C1 segment of cervical spinal cord (tissue), 14 donors: ENCODE results near the gene ADGRB2.

ENCODE experiments used
- DNase-seq, 14 donors: peaks; one replicate each; lab custom pipeline; 2025; lab: John Stamatoyannopoulos, UW

ADGRB2 gene

DNA sequence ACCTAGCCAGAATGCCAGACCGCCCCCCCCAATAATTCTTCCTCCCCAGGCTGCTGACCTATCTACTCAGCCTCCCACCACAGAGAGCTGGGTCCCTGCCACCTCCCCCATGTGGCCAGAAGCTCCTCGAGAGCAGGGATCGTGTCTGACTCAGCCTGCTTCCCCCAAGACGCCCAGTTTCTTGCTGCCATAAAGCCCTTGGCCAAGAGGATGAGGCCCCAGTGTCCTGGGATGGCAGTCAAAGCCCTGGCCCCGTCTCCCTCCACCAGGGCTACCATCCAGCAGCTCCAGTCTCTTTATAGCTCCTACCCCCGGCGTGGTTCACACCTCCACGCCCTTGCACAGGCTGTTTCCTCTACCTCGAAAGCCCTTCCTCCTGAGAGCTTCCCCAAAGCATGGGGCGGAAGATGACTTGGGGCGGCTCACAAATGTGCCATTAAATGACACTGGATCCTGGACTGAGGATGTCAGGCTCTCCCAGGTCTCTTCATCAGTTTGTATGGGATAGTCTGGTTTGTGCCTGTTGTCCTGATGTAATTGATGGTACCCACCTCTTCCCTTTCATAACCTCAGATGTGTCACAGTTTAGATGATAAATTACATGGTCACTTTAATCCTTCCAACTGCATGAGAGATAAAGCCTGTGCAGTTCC, 13.2 kb downstream of the ADGRB2 start:
- peak in 1 of 14 donors; percentile 39 for DNase-seq

DNA sequence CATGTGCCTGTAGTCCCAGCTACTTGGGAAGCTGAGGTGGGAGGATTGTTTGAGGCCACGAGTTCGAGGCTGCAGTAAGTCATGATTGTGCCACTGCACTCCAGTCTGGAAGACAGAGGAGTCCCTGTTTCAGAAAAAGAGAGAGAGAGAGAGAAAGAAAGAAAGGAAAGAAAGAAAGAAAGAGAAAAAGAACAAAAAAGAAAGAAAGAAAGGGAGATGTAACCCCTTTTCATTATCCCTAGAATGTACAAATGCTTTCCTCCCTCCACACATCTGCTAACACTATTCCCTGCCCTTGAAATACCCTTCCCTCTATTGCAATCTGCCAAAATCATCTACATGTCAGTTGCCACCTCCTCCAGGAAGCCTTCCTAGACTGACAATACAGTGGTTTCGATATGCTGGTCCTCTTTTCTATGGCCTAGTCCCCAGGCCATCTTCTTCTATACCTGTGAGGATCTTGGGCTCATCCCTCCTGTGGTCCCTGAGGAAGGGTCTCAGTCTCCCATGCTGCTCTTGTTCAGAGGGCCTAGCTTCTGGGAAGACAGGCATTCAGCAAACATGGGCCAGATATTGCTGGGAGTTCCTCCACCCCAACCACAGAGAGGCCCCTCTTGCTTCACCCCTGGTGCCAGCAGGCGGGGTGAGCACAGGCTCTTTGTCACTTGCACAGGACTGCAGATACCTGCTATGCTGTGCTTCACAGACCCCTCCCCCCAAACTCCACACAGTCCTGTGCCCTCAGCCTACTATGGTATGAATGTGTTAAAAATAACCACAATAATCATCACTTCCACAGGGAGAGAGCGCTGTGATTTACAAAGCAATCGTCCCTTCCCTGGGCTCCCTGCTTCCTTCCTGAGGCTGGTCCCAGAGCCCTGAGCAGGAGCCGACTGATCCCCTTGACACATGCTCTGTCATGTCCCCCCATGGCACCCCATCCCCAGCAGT, 14.1 kb downstream of the ADGRB2 start:
- no peak for DNase-seq

DNA sequence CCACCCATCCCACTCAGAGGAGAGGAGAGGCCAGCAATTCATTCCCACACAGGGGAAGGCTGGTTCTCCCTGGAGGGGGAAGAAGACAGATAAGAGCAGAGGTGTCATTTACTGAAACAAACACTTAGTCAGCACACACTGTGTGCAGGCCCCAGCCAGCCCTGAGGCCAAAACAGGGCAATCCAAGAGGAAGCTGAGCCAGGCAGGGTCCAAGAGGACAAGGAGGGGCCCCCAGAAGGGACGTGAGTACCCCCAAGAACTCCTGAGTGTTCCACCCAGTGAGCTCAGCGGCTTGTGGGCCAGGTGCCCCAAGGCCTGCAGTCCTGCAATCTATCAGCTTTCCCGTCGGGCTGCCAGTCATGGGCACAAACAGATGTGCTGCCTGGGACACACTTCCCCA, 15.8 kb downstream of the ADGRB2 start:
- no peak for DNase-seq

DNA sequence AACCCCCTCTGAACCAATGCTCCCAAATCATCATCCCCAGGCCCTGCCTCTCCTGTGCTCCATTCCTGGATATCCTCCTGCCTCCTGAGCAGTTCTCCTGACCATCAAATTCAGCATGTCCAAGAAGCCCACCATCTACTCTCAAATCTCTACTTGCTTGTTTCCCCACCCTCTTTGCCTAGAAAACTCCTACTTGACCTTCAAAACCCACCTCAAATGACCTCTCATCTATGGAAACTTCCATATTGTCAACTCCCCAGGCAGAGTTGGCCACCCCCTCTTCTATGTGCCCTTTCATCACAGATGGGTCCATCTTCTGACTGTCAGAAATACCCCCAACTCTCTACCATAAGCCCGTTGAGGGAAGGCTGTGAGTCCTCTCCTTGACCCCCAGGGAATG, 16.8 kb downstream of the ADGRB2 start:
- no peak for DNase-seq

DNA sequence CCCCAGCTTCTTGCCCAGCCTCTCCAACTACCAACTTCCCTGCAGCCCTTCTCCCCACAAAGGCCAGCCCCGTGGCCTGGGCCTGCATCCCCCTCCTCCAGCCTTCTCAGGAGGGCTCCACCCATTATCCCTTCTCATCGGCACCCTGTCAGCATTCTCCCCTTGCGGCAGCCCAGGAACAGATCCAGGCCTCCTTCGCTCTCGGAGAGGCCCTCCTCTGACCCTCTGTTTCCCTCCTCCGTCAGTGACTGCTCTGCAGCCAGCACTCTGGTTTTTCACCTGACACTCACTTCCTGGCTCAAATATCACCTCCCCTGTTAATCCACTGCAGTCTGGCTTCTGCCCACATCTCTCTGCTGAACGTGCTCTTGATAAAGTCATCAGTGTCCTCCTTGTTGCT, 17.5 kb downstream of the ADGRB2 start:
- peak in 1 of 14 donors; percentile 32 for DNase-seq

DNA sequence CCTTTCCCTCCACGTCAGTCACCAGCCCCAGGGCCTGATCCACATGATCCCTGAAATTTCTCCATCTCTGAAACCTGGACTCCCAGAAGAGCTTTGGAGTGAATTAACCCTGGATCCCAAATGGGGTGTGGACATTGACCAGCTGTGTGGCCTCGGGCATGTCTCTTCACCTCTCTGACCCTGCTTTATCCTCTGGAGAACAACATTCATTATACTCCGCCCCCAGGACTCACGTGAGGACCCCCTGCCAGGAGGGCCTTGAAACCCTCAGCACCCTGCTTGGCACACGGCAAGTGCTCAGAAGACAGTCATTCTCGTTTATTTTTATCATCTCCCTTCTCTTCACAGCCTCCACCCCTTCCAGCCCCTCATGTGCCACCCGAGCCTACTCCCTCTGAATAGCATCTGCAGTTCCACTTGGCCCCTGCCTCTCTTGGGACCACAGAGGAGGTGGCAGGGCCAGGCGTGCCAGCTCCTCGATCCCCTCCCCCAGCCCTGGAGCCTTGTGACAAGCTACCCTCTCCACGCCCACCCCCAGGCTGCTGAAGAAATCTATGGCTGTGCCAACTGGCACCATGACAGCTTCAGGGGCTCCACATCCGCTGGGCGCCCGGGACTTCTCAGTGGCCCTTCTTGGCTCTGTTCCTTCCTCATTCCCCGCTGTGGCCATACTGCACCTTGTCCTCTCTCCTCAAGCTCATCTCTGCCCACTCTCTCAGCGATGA, 18.0 kb downstream of the ADGRB2 start:
- peak in 1 of 14 donors; percentile 32 for DNase-seq

DNA sequence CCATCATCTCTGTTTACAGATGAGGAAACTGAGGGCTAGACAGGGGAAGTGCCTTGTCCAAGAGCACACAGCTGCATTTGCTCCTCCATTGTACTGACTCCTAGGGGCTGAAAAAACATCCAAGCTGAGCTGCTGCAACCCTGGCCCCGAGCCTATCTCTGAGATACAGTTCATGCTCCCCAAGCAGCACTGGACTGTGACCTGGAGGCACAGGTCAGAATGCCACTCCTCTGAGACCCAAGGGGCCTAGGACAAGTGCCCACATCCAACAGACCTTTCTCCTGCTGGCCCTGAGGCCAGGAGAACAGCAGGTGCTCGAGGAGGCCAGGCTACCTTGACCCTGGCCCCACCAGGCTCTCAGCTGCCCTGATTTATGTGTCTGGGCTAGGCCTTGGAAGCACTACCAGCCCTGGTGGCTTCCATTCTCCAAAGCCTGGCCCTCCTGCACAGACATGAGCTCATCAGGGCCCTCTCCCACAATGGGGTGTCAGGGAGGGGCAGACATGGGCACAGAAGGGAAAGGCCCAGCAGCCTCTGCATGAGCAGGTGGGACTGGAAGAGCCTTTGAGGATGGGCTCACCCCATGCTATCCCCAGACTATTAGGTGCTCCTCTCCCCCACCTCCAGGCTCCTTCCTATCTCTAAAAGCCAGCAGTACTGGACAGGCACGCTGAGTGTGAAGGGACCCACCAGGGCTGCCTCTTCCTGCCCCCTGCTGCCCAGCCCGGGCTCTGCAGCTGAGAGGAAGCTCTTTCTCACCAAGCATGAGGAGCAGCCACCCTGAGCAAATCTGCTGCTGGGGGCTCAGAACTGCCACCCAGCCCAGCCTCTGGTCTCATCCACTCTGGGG, 18.8 kb downstream of the ADGRB2 start:
- peak in 11 of 14 donors; percentile 7 to 50 (median 25) for DNase-seq

DNA sequence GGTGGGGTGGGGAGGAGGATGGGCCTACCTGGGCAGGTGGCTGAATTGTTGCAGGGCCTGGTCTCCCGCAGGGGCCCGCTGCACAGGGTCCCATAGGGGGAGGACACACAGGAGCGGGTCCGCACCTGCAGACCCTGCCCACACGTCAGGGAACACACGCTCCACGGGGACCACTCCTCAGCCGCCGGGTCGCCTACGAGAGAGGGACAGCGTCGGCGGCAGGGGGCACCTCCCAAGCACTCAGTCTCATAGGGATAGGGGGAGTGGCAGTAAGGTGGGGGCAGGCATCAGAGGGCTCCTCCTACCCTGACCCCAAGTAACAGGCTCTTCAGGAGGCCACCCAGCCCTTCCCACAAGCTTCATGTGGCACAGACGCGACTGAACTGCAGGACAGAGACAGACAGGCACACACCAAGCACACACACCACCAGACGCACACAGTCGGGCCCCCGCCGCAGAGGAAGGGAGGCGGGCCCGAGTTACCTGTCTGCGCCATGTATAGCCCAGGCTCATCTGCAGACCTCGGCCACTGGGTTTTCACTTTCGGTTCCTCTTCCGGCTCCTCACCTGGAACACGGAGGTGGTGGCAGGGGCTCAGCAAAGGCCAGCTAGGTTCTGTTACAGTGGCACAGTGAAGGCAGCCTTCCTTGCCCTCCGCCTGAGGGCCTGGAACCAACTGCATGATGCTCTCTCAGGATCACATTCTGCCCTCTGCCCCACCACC, 19.8 kb downstream of the ADGRB2 start:
- no peak for DNase-seq

DNA sequence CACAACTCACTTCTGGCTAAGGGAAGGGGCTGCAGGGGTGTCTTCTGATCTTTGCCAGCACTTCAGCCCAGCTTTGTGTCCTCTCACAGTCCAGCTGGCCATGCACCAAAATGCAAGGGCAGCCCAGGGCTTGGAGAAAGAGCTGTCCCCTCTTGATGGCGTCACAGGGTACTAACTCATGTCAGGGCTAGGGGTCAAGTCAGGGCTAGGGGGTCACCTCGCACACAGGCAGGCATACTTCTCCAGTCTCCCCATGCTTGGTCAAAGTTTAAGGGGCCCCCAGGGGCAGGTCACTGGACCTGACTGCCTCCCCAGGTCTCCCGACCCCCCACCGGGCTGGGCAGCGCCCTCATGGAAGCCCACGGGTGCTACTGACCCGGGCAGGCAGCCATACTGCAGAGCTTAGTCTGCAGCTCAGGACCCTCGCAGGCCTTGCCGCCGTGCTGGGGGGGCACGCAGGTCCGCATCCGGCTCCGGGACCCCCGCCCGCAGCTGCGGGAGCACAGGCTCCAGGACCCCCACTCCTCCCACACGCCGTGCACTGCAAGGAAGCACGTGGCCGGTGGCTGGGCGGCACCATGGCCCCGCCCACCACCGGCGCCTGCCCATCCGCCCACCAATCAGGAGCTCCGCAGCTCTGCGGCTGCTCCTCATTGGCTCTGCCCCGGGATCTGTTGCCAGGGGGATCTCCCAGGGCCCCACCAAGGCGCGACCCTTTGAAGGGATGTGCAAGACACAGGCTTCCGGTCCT, 21.5 kb downstream of the ADGRB2 start:
- DNase-seq, result no peak

DNA sequence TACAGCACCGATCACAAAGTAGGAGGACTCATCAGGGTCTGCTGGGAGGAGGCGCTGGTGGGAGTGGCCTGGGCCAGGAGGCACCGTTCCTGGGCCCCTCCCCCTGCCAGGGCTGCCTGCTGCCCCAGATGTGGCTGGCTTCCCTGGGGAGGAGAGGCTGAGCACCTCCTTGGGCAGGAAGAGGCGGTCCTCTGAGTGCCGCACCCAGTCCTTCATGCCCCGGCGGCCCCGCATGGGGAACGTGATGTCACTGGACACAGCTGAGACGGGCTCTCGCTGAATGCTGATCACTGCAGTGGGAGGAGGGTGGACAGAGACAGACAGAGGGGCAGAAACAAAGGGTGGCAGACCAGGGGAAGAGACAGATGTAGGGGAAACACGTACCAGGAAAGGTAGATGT, 24.8 kb downstream of the ADGRB2 start:
- DNase-seq, result no peak

DNA sequence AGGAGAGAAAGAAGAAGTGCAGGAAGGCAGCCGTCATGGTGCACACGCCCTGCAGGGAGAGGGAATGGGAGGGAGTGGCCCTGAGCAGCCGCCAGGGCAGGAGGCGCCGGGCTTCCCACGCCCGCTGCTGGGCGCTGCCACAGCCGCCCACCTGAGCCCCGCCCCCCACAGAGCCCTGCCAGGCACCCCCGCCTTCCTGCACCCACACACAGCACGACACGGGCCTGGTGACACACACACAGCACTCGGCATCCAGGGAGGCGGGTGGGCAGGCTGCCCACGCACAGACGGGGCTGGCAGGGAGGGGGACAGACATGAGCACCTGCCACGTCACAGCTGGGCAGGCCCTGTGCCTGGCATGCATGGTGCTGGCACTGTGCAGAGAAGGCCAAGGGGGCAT, 27.5 kb downstream of the ADGRB2 start:
- peak in 1 of 14 donors; percentile 57 for DNase-seq

DNA sequence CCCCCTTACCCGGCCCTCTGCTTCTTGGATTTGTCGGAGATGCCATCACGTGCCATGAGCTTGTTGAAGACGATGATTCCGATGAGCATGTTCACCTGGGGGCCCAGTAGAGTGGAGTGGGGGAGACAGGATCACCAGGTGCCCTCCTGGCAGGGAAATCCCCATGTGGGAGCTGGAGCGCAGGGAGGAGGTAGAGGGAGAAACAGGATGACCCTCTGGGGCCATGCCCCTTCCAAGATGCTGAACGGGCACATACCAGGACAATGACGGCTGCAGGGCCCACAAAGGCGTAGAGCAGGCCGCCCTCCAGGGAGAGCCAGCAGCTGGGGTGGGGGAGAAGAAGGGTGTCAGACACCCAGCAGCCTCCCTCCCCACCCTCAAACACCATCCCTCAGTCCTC, 28.6 kb downstream of the ADGRB2 start:
- DNase-seq, result no peak

DNA sequence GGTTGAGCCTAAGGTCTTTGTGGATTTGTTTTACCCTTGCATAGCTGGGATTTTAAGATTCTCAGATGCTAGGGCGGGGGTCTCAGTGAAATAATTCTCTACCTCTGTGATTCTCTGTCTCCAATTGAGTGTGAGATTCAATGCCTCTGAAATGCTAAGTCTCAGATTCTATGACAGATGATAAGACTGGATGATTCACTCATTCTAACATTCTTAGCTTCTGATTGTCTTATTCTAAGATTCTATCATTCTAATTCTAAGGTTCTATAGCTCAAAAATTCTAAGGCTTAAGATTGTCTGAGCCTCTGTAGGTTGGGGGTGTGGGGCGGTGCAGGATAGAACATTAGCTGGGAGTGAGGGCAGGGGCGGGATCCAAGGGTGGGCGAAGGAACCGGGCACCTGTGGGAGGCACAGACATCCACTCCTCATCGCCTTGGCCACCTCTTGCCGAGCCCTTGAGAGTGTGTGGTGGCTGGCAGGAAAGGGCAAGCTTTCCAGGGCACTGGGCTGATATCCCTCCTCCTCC, 29.5 kb downstream of the ADGRB2 start:
- no peak for DNase-seq

DNA sequence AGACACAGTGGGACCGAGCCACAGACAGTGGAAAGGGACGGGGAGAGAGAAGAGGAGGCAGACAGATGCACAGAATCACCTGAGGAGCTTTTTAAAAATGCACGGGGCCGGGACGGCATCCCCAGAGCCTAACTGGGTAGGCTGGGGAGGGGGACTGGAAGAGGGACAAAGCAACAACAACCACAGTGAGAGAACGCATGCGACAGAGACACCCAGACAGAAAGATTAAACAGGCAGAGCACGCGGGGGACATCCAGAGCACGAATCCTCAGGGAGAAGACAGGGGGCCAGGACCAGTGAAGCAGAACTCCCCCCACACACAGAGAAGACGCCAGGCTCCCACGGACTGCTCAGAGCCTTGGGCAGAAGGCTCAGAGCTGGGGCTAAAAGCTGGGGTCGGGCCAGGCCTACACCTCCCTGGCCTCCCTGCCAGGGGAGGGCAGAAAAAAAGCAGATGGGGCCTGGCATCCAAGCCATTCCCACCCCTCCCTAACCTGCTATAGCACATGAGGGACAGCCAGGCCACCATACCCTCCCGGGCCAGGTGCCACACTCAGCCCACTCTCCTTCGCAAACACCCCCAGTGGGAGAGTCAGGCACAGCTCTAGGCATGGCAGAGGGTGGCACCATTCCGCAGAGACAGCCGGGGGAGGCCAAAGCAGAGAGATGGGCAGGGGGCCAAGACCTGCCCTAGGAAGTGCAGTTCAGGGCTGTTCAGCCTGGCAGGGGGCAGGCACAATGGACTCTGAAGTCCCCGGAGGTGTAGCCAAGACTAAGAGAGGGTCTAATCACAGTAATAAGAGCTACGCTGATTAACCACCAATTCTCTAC, 30.5 kb downstream of the ADGRB2 start:
- peak in 2 of 14 donors; percentile 12 to 18 for DNase-seq

DNA sequence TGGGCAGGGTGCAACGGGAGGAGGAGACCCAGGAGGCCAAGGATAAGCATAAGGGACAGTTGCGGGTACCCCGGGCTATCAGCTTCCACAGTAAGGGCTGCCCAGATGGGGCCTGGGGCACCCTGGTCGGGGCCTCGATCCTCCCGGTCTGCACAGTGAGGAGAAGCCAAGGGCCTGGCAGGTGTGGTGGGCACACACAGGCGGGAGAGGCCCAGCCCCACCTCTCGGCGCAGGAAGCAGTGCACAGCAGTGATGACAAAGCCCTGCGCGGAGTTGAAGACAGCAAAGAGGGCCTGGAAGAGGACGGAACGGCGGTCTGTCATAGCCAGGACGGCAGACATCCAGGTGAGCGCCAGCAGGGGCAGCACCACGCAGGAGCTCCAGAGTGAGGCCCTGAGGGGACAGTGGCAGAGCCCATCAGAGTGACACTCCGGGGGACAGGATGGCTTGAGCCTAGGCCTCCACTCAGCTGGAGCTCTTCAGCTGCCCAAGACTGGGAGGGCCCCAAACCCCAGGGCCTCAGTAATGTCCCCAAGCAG, 31.3 kb downstream of the ADGRB2 start:
- DNase-seq, result no peak

DNA sequence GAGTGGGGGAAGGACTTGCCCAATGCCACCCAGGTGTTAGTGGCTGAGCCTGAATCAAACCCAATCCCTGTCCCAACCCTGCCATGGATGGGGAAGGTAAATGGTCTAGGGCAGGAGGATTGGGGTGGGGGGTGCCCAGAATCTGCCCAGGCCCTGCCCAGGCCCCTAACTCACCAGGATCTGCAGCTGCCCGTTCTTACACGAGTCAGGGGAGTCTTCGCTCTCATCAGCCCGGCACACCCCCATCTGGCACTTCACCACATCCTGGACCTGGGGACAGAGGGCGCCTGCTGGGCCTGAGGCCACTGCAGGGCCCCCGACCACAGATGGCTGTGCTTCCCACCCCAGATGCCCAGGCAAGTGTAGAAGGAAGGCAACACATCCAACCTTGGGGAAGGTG, 31.8 kb downstream of the ADGRB2 start:
- no peak for DNase-seq

DNA sequence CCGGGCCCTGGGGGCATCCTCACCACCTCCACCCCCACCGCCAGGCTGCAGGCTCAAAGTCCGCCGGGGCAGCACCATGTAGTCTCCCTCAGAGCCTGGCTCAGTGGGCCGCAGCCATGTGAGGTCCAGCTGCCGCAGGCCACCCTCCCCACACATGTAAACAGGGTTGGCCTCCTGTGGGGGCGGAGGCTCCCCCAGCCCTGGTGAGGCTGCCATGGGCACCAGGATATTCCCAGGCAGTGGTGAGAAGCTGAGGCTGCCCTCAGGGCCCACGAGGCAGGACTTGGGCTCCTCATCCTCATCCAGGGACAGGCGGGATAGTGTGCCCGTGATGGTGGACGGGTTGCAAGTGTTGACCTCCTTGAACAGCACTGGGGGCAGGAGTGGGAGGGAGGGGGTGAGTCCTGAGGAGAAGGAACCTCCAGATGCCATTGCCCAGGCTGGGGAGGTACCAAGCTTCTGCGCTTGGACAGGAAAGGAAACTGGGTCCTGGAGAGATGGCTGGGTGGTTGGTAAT, 33.0 kb downstream of the ADGRB2 start:
- no peak for DNase-seq
